ENCODE results near the gene CLEC4A.

The CLEC4A gene

DNA sequence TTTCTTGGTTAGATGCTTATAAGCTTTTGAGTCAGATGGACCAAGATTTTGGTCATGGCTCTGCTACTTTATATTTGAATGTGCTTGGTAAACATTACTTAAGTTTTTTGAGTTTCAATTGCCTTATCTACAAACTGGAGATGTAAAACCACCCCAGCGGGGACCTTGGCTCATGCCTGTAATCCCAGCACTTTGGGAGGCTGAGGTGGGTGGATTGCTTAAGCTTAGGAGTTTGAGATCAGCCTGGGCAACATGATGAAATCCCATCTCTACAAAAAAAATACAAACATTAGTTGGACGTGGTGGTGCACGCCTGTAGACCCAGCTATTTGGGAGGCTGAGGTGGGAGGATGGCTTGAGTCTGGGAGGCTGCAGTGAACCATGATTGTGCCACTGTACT is 30.1 kb upstream of the CLEC4A start:
- H3F3A ChIP-seq (ENCODE audit: low read depth): no peaks in the 10 kb centered on the region
- H3K9ac ChIP-seq (ENCODE audit: low read depth, low read length, poor library complexity, severe bottlenecking): no peak overlapping the region
- H3K9me2 ChIP-seq (replicated peaks; ENCODE audit: low read depth, low read length): no peaks in the 10 kb centered on the region
- H3K36me3 ChIP-seq (ENCODE audit: insufficient read depth, low read length): peaks cover 80% of the 10 kb centered on the region; the same call in 1 of the 2 replicates
- H3K4me1 ChIP-seq (ENCODE audit: insufficient read depth, low read length, poor library complexity, severe bottlenecking): peaks cover 18% of the 10 kb centered on the region
- no peak overlapping the region for H3K4me2 ChIP-seq (ENCODE audit: low read depth, low read length, poor library complexity, severe bottlenecking)
- peaks cover 4% of the 10 kb centered on the region for H4K20me1 ChIP-seq (ENCODE audit: insufficient read depth, low read length, poor library complexity, severe bottlenecking)
- no peaks in the 10 kb centered on the region for H3K27me3 ChIP-seq (ENCODE audit: insufficient read depth, low read length, poor library complexity, severe bottlenecking)
- peaks cover 19% of the 10 kb centered on the region for H3K79me2 ChIP-seq (ENCODE audit: insufficient read depth, low read length)
- no peak for TF ChIP-seq EZH2phosphoT487 (IDR thresholded peaks at IDR 0.05; ENCODE audit: borderline replicate concordance)
- TF ChIP-seq, protein P1, sequence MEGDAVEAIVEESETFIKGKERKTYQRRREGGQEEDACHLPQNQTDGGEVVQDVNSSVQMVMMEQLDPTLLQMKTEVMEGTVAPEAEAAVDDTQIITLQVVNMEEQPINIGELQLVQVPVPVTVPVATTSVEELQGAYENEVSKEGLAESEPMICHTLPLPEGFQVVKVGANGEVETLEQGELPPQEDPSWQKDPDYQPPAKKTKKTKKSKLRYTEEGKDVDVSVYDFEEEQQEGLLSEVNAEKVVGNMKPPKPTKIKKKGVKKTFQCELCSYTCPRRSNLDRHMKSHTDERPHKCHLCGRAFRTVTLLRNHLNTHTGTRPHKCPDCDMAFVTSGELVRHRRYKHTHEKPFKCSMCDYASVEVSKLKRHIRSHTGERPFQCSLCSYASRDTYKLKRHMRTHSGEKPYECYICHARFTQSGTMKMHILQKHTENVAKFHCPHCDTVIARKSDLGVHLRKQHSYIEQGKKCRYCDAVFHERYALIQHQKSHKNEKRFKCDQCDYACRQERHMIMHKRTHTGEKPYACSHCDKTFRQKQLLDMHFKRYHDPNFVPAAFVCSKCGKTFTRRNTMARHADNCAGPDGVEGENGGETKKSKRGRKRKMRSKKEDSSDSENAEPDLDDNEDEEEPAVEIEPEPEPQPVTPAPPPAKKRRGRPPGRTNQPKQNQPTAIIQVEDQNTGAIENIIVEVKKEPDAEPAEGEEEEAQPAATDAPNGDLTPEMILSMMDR (conservative IDR thresholded peaks at IDR 0.05; ENCODE audit: low read length): no peak
- H2AFZ ChIP-seq (ENCODE audit: low read length): no peak overlapping the region
- H3K4me3 ChIP-seq (ENCODE audit: low read length, poor library complexity, severe bottlenecking): no peak overlapping the region
- H3K9me3 ChIP-seq (ENCODE audit: insufficient read depth, low read depth, low read length): no peaks in the 10 kb centered on the region

DNA sequence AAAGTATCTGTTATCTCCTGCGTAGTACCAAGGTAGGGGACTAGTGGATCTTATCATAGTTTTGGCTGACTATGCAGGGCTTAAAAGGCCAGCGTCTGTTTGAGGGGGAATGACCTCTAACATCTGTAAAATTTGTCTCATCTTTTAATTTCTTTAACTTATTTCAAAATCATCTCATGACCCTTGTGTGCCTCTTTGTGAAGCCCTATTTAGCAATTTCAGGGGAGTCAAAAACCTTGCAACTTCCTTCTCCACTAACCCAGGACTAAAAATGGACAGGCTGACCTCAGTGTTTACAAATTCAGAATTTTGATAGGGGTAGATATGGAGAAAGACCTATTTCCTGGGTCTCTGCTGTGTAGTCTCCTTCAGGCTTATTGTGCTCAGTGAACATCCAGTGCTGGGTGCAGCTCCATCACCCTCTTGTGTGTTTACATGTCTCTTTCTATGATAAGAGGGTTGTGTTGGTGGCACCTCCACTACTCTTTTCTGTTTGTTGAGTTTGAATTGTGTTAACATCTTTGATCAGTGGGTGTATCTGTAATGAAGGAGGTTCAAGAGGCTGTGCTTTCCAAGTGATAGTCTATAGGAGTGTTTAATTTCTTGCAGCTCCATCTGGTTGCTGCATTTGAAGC is 27.0 kb upstream of the CLEC4A start:
- TF ChIP-seq, protein P1 (conservative IDR thresholded peaks at IDR 0.05; ENCODE audit: low read length): no peak
- no peak for TF ChIP-seq EZH2phosphoT487 (IDR thresholded peaks at IDR 0.05; ENCODE audit: borderline replicate concordance)
- Histone ChIP-seq H3K4me2 (ENCODE audit: low read depth, low read length, poor library complexity, severe bottlenecking) (no peak overlapping the region), H2AFZ (ENCODE audit: low read length) (no peak overlapping the region), H3F3A (ENCODE audit: low read depth) (no peaks in the 10 kb centered on the region), H3K36me3 (ENCODE audit: insufficient read depth, low read length) (peaks cover 59% of the 10 kb centered on the region; the same call in 1 of the 2 replicates), H3K9me3 (ENCODE audit: insufficient read depth, low read depth, low read length) (no peaks in the 10 kb centered on the region), H3K9ac (ENCODE audit: low read depth, low read length, poor library complexity, severe bottlenecking) (no peak overlapping the region), H3K79me2 (ENCODE audit: insufficient read depth, low read length) (no peaks in the 10 kb centered on the region), H3K9me2 (replicated peaks; ENCODE audit: low read depth, low read length) (no peaks in the 10 kb centered on the region), H3K4me1 (ENCODE audit: insufficient read depth, low read length, poor library complexity, severe bottlenecking) (no peaks in the 10 kb centered on the region), H3K4me3 (ENCODE audit: low read length, poor library complexity, severe bottlenecking) (no peak overlapping the region), H3K27me3 (ENCODE audit: insufficient read depth, low read length, poor library complexity, severe bottlenecking) (no peaks in the 10 kb centered on the region), H4K20me1 (ENCODE audit: insufficient read depth, low read length, poor library complexity, severe bottlenecking) (no peaks in the 10 kb centered on the region)

DNA sequence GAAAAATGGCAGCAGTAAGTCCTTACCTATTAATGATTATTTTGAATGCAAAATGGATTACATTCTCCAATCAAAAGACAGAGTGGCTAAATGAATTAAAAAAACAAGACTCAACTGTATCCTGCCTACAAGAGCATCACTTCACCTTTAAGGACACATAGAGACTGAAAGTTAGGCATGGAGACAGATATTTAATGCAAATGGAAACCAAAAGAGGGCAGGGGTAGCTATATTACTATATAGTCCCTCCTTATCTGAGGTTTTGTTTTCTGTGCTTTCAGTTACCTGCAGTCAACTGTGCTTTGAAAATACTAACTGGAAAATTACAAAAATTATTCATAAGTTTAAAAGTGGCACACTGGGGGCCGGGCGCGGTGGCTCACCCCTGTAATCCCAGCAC is 24.2 kb upstream of the CLEC4A start:
- no peak overlapping the region for H3K9ac ChIP-seq (ENCODE audit: low read depth, low read length, poor library complexity, severe bottlenecking)
- H3K36me3 ChIP-seq (ENCODE audit: insufficient read depth, low read length): peaks cover 30% of the 10 kb centered on the region; the same call in 1 of the 2 replicates
- no peak for TF ChIP-seq EZH2phosphoT487 (IDR thresholded peaks at IDR 0.05; ENCODE audit: borderline replicate concordance)
- TF ChIP-seq, protein P1 (conservative IDR thresholded peaks at IDR 0.05; ENCODE audit: low read length): no peak
- no peaks in the 10 kb centered on the region for H3K4me1 ChIP-seq (ENCODE audit: insufficient read depth, low read length, poor library complexity, severe bottlenecking)
- no peaks in the 10 kb centered on the region for H3K9me3 ChIP-seq (ENCODE audit: insufficient read depth, low read depth, low read length)
- no peak overlapping the region for H2AFZ ChIP-seq (ENCODE audit: low read length)
- H4K20me1 ChIP-seq (ENCODE audit: insufficient read depth, low read length, poor library complexity, severe bottlenecking): no peaks in the 10 kb centered on the region
- no peaks in the 10 kb centered on the region for H3K9me2 ChIP-seq (replicated peaks; ENCODE audit: low read depth, low read length)
- H3K4me2 ChIP-seq (ENCODE audit: low read depth, low read length, poor library complexity, severe bottlenecking): no peak overlapping the region
- no peaks in the 10 kb centered on the region for H3F3A ChIP-seq (ENCODE audit: low read depth)
- no peaks in the 10 kb centered on the region for H3K79me2 ChIP-seq (ENCODE audit: insufficient read depth, low read length)
- H3K27me3 ChIP-seq (ENCODE audit: insufficient read depth, low read length, poor library complexity, severe bottlenecking): no peaks in the 10 kb centered on the region
- no peak overlapping the region for H3K4me3 ChIP-seq (ENCODE audit: low read length, poor library complexity, severe bottlenecking)
